HG03066 (cell line): ENCODE results near the gene SAMD4A.
"Not testable (repeated sequence)": the region's sequence is repeated elsewhere in the genome, so short reads cannot be mapped to it uniquely, and the experiment has no call there.

ENCODE experiments used
- ATAC-seq: cut with Tn5 transposase; IDR thresholded peaks from one replicate; pipeline ENCODE4 v1.9.1; 2021; ENCODE audit warnings: low read depth; ENCODE audit not compliant: unreplicated experiment

The SAMD4A gene

DNA sequence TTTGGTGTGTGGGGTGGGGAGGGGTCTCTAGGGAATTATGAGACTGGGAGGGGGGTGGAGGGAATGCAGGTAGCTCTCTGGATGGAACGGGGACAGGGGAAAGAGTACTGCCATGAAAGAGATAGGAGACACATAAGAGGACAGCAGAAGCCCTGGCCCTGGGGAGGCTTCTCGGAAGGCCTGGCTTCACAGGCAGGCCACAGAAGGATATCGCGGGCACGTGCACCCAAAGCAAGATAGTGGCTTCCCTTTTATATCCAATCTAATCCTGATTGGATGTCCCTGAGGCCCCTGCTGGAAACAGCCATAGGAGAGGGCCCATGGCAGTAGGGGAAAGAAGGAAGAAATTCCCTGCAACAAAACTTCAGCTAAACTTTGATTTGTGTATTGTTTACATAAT is 222.2 kb downstream of the SAMD4A start:
- ATAC-seq = no peak

DNA sequence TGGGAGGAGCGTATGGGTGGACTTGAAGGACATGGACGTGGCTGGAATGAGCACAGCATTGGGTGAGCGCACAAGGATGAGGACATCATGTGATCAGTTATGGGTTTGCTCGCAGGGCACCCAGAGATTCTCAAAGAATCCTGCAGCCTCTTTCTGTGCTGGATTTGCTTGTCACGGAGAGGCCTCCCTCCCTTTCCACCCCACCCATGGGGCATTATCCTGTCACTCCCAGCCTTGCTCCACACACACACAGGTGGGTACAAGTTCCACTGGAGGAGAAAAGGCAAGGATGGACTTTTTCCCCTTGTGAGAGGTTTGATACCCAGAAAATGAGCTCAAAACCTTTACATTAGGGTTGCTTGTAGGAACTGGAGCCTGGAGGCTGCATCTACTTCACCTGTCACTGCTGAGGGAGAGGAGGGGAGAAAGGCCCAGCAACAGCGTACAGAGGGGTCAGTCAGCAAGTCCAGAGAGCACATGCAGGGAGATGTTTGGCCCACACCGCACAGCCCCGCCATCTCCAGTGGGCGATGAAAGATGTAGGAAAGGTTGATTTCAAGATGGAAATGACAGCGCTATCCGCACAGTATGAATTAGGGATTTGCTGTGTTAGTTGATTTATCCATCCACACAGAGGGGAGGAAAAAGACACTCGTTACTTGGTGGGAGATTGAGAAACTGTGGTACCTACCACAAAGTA is 223.0 kb downstream of the SAMD4A start:
- no peak for ATAC-seq

DNA sequence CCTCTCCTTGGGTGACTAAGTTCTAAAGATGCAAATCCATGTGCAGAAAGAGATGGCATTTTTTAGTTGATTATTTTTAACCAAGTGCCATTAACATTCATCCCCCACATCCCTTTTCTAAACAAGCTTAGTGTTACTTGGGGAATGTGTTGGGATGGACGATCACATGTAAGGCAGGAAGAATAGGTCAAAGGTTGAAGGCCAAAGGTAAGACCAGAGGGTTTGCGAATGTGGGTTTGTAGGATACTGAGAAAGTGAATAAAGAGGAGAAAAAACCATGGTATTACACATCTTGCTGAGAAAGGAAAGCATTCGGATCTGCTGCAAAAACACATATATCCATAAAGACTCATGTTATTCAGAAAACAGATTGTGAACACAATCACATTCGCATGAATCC is 224.1 kb downstream of the SAMD4A start:
- no peak for ATAC-seq

DNA sequence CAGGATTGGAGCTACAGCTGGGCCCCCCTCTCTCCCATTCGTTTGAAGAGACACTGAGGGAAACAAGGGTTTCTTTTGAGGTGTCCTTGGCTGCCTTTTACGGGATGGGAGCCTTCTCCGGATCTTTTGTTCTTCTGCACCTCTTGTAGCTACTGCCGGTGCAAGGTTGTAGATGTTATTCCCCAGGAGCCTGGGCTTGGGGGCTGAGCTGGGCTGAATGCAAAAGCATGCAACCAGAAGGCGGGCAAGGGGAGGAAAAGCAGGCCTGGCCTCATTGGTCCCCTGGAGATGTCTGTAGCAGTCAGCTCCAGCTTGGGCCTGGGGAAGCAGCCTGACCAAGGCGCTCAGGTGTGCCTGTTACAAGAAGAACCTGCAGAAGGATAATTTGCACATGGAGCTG is 225.4 kb downstream of the SAMD4A start:
- no peak for ATAC-seq

DNA sequence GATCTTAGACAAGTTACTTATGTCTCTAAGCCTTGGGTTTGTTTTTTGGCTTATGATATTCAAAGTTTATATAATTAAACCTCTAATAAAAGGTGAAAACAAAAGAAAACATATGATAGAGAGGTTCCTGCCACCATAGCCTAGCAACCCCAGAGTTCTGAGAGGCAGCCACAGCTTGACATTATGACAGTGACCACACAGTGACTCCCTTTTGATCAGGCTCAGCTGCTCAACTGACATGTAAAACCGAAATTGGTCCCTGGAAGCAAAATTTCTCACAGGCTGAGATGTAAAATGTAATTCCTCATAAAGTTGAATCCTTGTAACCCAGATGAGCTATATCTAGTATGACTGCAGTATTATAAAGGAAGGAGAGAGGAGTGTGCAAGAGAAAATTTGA is 227.2 kb downstream of the SAMD4A start:
- ATAC-seq = no peak

DNA sequence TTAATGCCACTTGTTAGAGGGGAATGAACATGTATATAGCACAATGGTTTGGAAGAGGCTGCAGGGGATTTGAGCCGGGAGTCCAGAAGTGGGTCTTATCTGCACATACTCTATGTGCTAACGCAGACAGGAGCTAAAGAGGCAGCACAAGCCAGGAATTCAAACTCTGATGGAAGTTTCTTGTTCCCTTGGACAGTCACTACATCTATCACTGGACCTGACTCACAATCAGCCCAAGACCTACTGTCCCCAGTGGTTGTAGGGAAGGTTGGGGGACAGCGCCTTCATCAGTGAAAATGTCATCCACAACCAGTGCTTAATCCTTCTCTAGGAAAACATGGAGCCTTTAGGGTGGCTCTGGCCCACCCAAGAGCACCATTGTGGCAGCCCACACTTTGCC is 227.9 kb downstream of the SAMD4A start:
- no peak for ATAC-seq

DNA sequence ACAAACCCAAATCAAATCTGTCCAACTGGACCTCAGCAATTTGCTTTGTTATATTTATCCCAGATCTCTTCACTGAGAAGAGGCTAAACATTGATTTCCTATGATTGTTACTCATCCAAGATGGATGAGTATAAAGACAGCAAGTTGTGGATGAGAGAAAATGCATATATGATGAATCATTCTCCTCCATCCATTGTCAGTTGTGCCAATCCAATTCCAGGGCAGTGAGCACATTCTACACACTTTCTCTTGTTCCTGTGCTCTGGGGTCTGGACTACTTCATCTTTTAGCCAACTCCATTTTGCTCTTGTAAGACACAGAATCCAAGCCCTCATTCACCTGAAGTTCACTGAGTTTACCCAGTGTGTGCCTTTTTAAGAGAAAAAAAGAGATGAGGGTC is 230.0 kb downstream of the SAMD4A start:
- ATAC-seq = no peak

DNA sequence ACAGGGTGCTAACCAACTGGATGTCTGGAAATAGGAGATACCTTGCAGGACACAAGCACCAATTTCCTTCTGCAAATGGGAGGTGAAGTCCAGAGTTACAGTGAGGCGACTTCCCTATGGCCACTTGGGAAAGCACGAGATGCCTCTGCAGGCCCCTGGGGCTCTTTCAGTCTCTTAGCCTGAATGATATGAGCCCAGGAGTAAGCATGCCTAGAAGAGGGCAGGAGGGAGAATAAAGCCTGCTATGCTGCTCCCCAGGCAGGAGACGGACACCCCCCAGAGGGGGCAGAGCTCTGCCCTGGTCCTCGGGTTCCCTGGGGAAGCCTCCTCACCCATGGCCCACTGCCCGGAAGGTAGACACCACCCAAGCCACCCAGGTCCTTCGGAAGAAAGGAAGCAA is 230.6 kb downstream of the SAMD4A start:
- ATAC-seq = no peak

DNA sequence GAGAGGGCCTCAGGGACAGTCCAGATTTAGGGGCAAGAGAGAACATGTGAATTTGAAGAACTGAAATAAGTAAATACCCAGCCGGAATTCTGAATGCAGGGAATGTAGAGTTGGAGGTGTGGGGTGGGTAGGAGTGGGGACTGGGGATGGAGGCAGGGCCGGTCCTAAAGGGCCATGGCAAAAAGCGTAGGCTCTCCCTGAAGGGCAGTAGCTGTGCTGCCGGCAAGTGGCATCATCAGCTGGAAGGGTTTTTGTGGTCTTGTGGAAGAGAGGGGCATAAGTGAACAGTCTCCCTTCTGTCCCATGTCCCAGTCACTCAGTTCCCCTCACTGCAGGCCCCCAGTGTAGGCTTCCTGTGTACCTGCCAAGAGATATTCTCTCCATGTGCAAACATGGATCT is 231.1 kb downstream of the SAMD4A start:
- no peak for ATAC-seq

DNA sequence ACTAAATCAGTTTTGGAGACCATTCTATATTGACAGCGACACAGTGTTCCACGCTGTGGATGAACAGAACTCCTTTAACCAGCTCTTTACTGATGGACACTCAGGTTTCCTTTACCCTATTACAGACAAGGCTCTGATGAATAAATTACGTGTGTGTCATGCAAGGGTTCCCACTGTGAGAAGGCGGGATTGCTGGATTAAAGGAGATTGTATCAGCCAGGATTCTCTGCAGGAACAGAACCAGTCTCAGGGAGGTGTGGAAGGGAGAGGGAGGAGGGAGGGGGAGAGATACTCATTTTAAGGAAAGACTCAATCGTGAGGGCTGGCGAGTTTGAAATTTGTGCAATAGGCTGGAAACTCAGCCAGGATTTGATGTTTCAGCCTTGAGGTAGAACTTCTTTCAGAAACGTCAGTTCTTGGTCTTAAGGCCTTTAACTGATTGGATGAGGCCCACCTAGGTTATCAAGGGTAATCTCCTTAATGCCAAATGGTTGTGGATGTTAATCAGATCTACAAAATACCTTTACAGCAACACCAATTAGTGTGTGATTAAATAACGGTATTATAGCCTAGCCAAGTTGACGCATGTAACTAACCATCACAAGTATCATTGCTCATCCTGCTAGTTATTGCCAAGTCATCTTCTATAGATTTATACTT is 231.7 kb downstream of the SAMD4A start:
- ATAC-seq = no peak

DNA sequence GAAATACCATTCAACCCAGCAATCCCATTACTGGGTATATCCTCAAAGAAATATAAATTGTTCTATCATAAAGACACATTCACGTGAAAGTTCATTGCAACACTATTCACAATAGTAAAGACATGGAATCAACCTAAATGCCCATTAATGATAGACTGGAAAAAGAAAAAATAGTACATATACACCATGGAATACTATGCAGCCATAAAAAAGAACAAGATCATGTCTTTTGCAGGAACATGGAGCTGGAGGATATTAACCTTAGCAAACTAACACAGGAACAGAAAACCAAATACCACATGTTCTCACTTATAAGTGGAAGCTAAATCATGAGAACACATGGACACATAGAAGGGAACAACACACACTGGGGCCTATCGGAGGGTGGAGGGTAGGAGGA is 234.6 kb downstream of the SAMD4A start:
- not testable (repeated sequence) for ATAC-seq

DNA sequence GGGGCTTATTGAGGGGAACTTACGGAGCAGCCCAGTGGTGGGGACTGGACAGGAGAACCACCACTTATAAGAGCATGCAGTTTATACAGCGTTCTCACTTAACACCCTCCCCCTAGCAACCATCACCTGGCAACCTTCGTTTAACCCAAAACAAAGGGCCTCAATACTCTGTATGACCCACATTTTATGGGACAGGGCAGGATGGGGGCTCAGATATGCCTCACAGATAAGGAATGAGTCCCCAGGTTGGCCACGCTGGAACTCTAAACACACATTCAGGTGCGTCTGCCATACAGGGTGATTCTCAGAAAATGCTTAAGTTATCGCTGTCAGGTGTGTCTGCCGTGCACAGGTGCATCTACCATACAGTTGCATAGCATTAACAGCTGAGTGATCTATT is 236.5 kb downstream of the SAMD4A start:
- no peak for ATAC-seq

DNA sequence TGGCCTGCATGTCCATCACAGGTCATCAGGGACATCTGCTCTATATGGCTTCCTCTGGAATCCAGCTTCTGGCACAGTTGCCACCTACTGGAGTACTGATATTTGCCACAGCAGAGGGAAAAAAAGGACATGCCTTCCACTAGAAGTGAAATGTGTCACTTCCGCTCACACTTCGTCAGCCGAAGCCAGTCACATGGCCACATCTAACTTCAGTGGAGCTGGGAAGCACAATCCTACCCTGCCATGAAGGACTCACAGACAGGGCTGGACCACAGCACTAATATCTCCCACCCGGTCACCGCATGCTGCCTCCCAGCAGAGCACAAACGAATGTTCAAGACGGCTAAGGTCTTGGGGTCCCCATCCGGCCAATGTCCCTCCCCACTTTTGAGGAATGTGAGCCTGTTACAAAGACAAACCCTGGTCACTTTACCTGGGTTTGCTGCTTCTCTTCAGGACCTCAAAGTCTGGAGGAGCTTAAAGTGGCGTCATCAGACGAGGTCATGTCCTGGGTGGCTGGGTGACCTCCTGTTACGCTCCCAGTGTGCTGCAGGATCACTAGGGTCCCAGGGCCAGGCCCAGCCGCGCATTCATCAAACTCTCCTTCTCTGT is 237.1 kb downstream of the SAMD4A start:
- no peak for ATAC-seq

DNA sequence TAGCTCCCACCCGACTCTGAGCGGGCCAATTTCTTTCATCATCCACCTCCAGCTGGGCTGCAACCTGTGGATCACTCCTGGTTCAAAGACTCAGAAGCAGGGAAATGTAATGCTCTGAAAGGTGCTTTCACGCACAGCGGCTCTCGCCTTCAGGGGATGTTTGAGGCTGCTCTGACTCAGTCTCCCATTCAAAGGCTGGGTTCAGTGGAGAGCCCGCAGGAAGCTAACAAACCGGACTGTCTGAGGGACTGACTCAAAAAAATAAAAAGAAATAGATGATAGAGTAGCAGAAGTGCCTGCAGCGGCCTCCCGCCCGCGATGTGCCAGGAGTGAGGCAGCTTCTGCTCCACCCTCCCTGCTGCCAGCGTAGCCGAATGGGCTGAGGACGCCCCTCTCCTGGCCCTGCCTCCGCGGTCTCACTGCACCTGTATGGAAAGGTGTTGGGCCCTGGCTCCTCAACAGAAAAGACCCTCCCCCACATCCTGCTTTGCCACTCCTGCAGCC is 237.7 kb downstream of the SAMD4A start:
- ATAC-seq = no peak

DNA sequence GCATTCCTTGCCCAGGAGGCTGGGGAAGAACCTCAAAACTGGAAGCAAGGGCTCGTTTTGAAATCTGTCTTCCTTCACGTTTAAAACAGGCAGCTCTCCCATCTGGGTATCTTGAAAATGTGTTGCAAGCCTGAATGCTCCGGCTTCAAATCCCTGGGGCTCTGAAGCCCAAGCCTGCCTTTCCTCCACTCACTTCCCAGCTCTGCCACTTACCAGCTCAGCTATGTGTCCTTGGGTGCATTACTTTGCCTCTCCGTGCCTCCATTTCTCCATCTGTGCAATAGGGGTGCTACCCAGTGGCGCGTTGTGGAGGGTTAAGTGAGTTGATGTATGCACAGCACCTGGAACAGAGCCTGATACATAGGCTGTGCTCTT is 238.1 kb downstream of the SAMD4A start:
- no peak for ATAC-seq

DNA sequence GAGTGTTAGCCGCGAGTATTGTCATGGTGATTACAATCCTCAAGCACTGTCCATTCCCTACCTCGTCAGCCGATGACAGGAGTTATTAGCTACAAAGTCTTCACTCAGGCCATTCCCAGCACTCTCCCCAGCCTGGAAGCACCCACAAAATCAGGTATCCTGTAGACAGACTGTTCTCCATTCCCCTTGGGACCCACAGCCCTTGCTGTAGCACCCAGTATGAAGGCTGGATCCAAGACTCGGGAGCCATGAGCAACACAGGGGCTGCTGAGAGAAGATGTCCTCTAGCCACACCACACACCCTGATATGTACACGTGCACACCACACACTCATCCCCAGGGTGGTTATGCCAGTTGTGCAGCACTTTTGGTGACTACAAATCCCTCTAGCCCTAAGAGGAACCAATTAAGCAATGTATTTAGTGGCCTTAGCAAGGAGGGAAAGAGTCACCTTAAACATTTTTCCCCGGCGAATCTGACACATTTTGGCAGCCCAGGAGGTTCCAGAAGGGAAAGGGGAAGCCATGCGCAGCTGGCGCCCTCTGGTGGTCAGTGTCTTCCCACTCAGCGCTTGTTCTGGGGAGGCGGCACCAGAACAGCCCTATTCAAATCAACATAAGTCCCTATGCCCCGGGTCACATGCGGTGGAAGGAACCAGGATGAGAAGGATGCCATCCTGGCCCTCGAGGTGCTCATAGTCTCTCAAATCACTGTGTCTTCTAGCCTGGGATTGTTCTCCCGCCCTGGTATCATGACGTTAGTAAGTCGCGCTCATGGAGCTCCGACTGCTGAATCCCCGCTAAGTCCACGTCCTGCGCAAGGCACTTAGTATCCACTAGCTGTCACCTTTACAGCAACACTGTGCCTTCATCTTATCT is 238.8 kb downstream of the SAMD4A start:
- ATAC-seq = no peak

DNA sequence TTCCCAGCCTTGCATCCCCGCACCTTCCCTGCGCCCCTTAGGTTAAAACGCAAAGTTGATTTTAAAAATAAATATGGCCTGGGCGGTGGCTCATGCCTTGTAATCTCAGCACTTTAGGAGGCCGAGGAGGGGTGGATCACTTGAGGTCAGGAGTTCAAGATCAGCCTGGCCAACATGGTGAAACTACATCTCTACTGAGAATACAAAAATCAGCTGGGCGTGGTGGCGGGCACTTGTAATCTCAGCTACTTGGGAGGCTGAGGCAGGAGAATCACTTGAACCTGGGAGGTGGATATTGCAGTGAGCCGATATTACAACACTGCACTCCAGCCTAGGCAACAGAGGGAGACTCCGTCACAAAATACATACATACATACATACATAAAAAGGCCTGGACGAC is 239.7 kb downstream of the SAMD4A start:
- ATAC-seq = no peak

DNA sequence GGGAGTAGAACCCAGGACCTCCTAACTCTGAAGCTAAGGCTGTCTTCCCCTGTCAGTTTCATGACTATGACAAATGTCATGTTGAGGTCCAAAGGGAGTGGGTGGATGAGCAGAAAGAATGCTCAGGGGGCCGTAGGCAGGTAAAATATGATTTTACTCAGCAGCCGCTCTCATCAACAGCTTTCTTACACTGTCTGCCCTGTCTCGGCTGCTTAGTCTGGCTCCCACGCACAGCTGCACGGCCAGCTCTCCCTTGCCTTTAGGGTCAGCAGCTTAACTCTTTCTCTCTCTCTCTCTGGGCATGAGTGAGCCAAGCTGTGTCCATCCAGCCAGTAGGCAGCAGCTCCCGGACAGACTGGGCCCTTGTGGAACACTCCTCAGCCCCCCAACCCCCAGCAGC is 240.5 kb downstream of the SAMD4A start:
- no peak for ATAC-seq

DNA sequence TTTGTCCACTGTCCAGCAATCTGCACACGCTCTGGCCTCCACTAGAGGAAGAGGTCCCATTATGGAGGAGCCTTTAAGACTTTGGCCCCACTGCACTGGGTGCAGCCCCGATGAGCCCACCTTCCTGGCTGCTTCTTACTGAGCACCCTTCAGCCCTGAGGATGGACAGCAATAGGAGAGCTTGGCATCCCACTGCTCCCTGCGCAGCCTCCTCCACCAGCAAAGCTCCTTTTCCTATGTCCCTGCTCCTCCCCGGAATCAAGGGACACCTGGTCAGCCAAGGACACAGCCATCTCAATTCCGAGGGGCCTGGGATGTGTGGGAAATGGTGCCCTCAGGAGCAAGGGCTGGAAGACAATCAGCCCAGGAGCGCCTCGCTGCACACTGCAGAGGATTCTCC is 241.0 kb downstream of the SAMD4A start:
- no peak for ATAC-seq

DNA sequence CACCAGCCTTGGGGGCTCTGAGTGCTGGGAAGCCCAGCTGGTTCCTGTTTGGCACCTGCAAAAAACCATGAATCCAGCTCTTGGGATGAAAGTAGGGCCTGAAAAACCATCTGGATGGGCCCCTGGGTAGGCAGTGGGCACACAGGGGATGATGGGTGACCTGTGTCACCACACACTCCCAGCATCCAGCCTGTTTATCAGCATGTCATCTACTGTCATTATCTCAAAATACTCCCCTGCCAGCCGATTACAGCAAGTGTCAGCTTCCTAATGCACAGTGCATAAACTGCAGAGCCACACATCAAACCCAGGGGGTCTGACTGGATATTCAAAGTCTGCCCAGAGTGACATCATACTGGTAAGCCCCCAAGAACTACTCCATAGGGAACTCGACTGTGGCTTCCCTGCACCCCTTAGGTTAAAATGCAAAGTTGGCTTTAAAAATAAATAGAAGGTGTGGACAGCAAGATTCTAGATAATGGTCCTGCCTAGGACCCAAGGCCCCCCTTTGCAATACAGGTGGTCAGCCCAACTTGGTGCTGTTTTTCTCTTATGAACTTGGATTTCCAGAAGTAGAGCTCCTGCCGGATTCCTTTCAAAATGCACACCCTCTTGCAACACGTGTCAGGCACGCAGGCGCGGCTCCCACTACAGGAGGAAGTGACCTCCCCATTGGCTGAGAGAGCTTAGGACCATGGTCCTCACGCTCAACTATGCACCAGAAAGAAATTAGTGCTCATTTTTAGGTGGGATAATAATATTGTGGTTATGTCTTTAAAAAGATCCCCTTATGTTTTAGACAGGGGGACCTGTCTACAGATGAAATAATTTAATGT is 241.6 kb downstream of the SAMD4A start:
- ATAC-seq = no peak
